RWPE2 (cell line): ENCODE measurements around the gene TKT.

Source experiments
- ATAC-seq: fragments of 200-7000 bp; cut with Tn5 transposase; 3 replicates; pipeline ENCODE4 v1.9.1; 2021; ENCODE audit warnings: low read depth
- DNase-seq: peaks from one replicate; pipeline ENCODE4 v3.0.0-alpha.2; 2020; ENCODE audit warnings: low spot score
- H3K27ac ChIP-seq: fragments of 450-650 bp; 2 replicates; pipeline ENCODE4 v1.5.1; 2017; ENCODE audit warnings: mild to moderate bottlenecking; ENCODE audit not compliant: poor library complexity, severe bottlenecking
- H3K27me3 ChIP-seq: fragments of 250-450 bp; sonication (Bioruptor Pico); 2 replicates; pipeline ENCODE4 v1.5.1; 2021; ENCODE audit warnings: mild to moderate bottlenecking, moderate library complexity; ENCODE audit not compliant: insufficient read depth, poor library complexity, severe bottlenecking
- H3K36me3 ChIP-seq: fragments of 250-450 bp; sonication (Bioruptor Pico); 2 replicates; pipeline ENCODE4 v1.5.1; 2020; ENCODE audit warnings: low read depth, mild to moderate bottlenecking, moderate library complexity
- H3K4me1 ChIP-seq: fragments of 250-450 bp; sonication (Bioruptor Pico); 2 replicates; pipeline ENCODE4 v1.5.1; 2021; ENCODE audit warnings: mild to moderate bottlenecking, moderate library complexity; ENCODE audit not compliant: insufficient read depth, poor library complexity, severe bottlenecking
- H3K4me3 ChIP-seq: fragments of 250-450 bp; sonication (Bioruptor Pico); 2 replicates; pipeline ENCODE4 v1.5.1; 2021; ENCODE audit warnings: mild to moderate bottlenecking, moderate library complexity; ENCODE audit not compliant: severe bottlenecking
- H3K9me3 ChIP-seq: fragments of 250-450 bp; sonication (Bioruptor Pico); 2 replicates; pipeline ENCODE4 v1.5.1; 2021; ENCODE audit warnings: mild to moderate bottlenecking, moderate library complexity; ENCODE audit not compliant: severe bottlenecking
- CTCF ChIP-seq: fragments of 450-650 bp; IDR thresholded peaks from one replicate; pipeline ENCODE4 v1.5.1; 2017; ENCODE audit warnings: mild to moderate bottlenecking, moderate library complexity; ENCODE audit not compliant: poor library complexity, severe bottlenecking

The TKT gene

GRCh38 chr3:53219895-53220483 lies 35.8 kb downstream of the TKT start:
- no peaks in the 10 kb centered on the region for H3K4me1 ChIP-seq
- peaks cover 14% of the 10 kb centered on the region for H3K36me3 ChIP-seq
- H3K27me3 ChIP-seq, result no peaks in the 10 kb centered on the region
- DNase-seq, result no peak
- peak; percentile 73 for ATAC-seq
- TF ChIP-seq CTCF, result peak; percentile 94
- no peaks in the 10 kb centered on the region for H3K9me3 ChIP-seq
- no peak overlapping the region for H3K4me3 ChIP-seq
- no peak overlapping the region for H3K27ac ChIP-seq

DNA sequence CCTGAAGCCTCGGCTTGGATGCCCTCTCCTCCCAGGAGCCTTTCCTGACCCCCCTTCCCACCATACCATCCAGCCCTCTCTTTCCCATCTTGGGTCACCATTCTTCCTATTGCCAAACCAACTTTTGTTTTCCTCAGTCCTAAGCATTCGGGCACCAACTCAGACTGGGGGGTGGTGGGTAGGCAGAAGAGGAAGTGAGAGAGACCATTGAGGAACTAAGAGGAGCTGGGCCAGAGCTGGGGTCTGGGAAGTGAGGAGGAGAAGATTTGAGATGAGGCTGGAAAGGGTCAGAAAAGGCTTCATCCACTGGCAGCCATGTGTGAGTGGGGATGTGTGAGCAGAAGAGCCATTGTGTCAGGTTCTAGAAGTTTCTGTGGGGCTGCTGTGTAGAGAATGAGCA lies 37.7 kb downstream of the TKT start:
- ATAC-seq, result no peak
- no peak for DNase-seq
- no peaks in the 10 kb centered on the region for H3K9me3 ChIP-seq
- no peaks in the 10 kb centered on the region for H3K4me1 ChIP-seq
- no peak overlapping the region for H3K4me3 ChIP-seq
- no peaks in the 10 kb centered on the region for H3K27me3 ChIP-seq
- no peak for TF ChIP-seq CTCF
- H3K27ac ChIP-seq, result no peak overlapping the region
- H3K36me3 ChIP-seq, result no peaks in the 10 kb centered on the region

- Histone ChIP-seq H3K4me3 (no peak overlapping the region), H3K4me1 (no peaks in the 10 kb centered on the region), H3K27me3 (no peaks in the 10 kb centered on the region), H3K36me3 (no peaks in the 10 kb centered on the region), H3K9me3 (no peaks in the 10 kb centered on the region), H3K27ac (no peak overlapping the region)
- no peak for DNase-seq
- TF ChIP-seq CTCF, result no peak
- ATAC-seq, result no peak
Measured at GRCh38 chr3:53217175-53217574, 38.6 kb downstream of the TKT start.

- H3K27me3 ChIP-seq, result no peaks in the 10 kb centered on the region
- no peak for TF ChIP-seq CTCF
- no peaks in the 10 kb centered on the region for H3K4me1 ChIP-seq
- H3K27ac ChIP-seq, result no peak overlapping the region
- H3K36me3 ChIP-seq, result no peaks in the 10 kb centered on the region
- no peak for ATAC-seq
- H3K9me3 ChIP-seq, result no peaks in the 10 kb centered on the region
- DNase-seq, result no peak
- H3K4me3 ChIP-seq, result no peak overlapping the region
Measured at GRCh38 chr3:53216723-53217122, 39.1 kb downstream of the TKT start.

DNA sequence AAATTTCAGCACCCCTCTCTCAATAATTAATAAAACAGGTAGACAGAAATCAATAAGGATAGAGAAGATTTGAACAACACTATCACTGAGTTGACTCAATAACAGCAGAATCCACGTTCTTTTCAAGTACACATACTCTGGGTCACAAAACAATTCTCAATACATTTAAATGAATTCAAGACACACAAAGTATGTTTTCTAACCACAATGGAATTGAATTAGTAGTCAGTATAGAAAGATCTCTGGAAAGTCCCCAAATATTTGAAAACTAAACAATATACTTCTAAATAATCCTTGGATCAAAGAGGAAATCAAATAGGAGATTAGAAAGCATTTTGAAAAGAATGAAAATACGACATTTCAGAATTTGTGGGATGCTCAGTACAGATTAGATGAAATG lies 40.0 kb downstream of the TKT start:
- Histone ChIP-seq H3K27ac (no peak overlapping the region), H3K36me3 (no peaks in the 10 kb centered on the region), H3K9me3 (no peaks in the 10 kb centered on the region), H3K4me3 (no peak overlapping the region), H3K27me3 (no peaks in the 10 kb centered on the region), H3K4me1 (no peaks in the 10 kb centered on the region)
- TF ChIP-seq CTCF, result no peak
- DNase-seq (no peak), ATAC-seq (no peak)
